HG03139 (cell line): ENCODE data around the gene TECTA.

Experiments
- ATAC-seq: cut with Tn5 transposase; IDR thresholded peaks from one replicate; pipeline ENCODE4 v1.9.1; 2021; ENCODE audit not compliant: unreplicated experiment

TECTA gene

GRCh38 chr11:121100943-121101342 lies at the start of gene TECTA:
Gene TECTA (plus strand): TSS chr11:121101243. CDS start chr11:121102666, 1,423 bp downstream.
- ATAC-seq = no peak

GRCh38 chr11:121053244-121053643 lies 47.8 kb upstream of the TECTA start:
- no peak for ATAC-seq

GRCh38 chr11:121054266-121054665 lies 46.8 kb upstream of the TECTA start:
- no peak for ATAC-seq

- ATAC-seq = no peak
These were observed 46.0 kb upstream of the TECTA start for GRCh38 chr11:121055076-121055475.

GRCh38 chr11:121057922-121058321 lies 43.1 kb upstream of the TECTA start:
- ATAC-seq = no peak

- ATAC-seq = no peak
These were observed 42.1 kb upstream of the TECTA start for GRCh38 chr11:121058941-121059340.

- ATAC-seq = peak; percentile 94
These were observed 41.4 kb upstream of the TECTA start for GRCh38 chr11:121059605-121060004.

- ATAC-seq = no peak
These were observed 37.3 kb upstream of the TECTA start for GRCh38 chr11:121063728-121064127.

GRCh38 chr11:121066623-121067022 lies 34.4 kb upstream of the TECTA start:
- ATAC-seq = no peak

GRCh38 chr11:121067026-121067425 lies 34.0 kb upstream of the TECTA start:
- ATAC-seq = no peak

- no peak for ATAC-seq
These were observed 33.6 kb upstream of the TECTA start for GRCh38 chr11:121067453-121067852.

- no peak for ATAC-seq
These were observed 32.9 kb upstream of the TECTA start for GRCh38 chr11:121067962-121068647.

- ATAC-seq = no peak
These were observed 32.3 kb upstream of the TECTA start for GRCh38 chr11:121068787-121069186.

GRCh38 chr11:121070951-121071845 lies 29.8 kb upstream of the TECTA start:
- ATAC-seq = no peak

GRCh38 chr11:121071846-121072450 lies 29.1 kb upstream of the TECTA start:
- no peak for ATAC-seq

- ATAC-seq = no peak
These were observed 19.7 kb upstream of the TECTA start for GRCh38 chr11:121081321-121081720.

- no peak for ATAC-seq
These were observed 18.8 kb upstream of the TECTA start for GRCh38 chr11:121082219-121082618.

GRCh38 chr11:121082670-121083069 lies 18.4 kb upstream of the TECTA start:
- no peak for ATAC-seq

GRCh38 chr11:121086866-121087265 lies 14.2 kb upstream of the TECTA start:
- ATAC-seq = no peak

GRCh38 chr11:121089566-121089965 lies 11.5 kb upstream of the TECTA start:
- ATAC-seq = no peak

- ATAC-seq = no peak
These were observed 10.8 kb upstream of the TECTA start for GRCh38 chr11:121090145-121090721.
